CD4-positive, alpha-beta T cell (primary cell): ENCODE results near the gene SUSD5. TPM values are rescaled to one million over a fixed set of nuclear protein-coding genes. Genes with fewer than 3 reads are reported as not detected.

Source experiments
- ATAC-seq: fragments of 200-7000 bp; cut with Tn5 transposase; one replicate; pipeline ENCODE4 v1.10.0; 2022; ENCODE audit warnings: mild to moderate bottlenecking; ENCODE audit not compliant: poor library complexity
- CTCF ChIA-PET: fragments of 350-600 bp; sonication (Branson Sonifier 250); formaldehyde crosslinking; loops from one replicate; lab custom pipeline; 2021; ENCODE audit warnings: antibody characterized with exemption, inconsistent platforms; lab: Charles Lee
- POLR2A ChIA-PET: fragments of 350-600 bp; sonication (Branson Sonifier 250); formaldehyde crosslinking; loops from one replicate; lab custom pipeline; 2021; ENCODE audit warnings: antibody characterized with exemption, inconsistent platforms; lab: Charles Lee
- DNase-seq, 14 experiments: peaks; one replicate each; pipeline ENCODE4 v3.0.0-alpha.2; 2013 to 2020; ENCODE audit warnings: mixed read lengths in 2 of 14
- H3K27ac ChIP-seq, 2 donors: one replicate each; pipeline versions ENCODE4 v1.5.1 to v1.7.0; 2013; ENCODE audit warnings: low read length in 2 of 2, low read depth in 1 of 2, mild to moderate bottlenecking in 1 of 2
- H3K27me3 ChIP-seq, 2 experiments: 1 replicate in 1 of 2; 2 replicates in 1 of 2; pipeline versions ENCODE4 v1.6.1 to v1.7.0; 2013; ENCODE audit warnings: low read length in 2 of 2, control low read depth in 1 of 2, mild to moderate bottlenecking in 1 of 2, moderate library complexity in 1 of 2; ENCODE audit not compliant: insufficient read depth in 2 of 2, control insufficient read depth in 1 of 2
- H3K36me3 ChIP-seq: one replicate; pipeline ENCODE4 v1.6.1; 2013; ENCODE audit warnings: low read length, control low read depth; ENCODE audit not compliant: insufficient read depth
- H3K4me1 ChIP-seq: one replicate; pipeline ENCODE4 v1.6.1; 2013; ENCODE audit warnings: low read length, control low read depth; ENCODE audit not compliant: insufficient read depth
- H3K4me3 ChIP-seq: one replicate; pipeline ENCODE4 v1.5.1; 2013; ENCODE audit warnings: mild to moderate bottlenecking, low read length, moderate library complexity
- H3K9me3 ChIP-seq, 2 experiments: 1 replicate in 1 of 2; 2 replicates in 1 of 2; pipeline versions ENCODE4 v1.6.1 to v1.7.0; 2013; ENCODE audit warnings: low read length in 2 of 2, mild to moderate bottlenecking in 2 of 2, control low read depth in 1 of 2, moderate library complexity in 1 of 2; ENCODE audit not compliant: control insufficient read depth in 1 of 2, insufficient read depth in 1 of 2
- H3K27ac Mint-ChIP-seq: one replicate; pipeline ENCODE4 v1.8.0; 2020; ENCODE audit warnings: mixed read lengths
- H3K27me3 Mint-ChIP-seq: one replicate; pipeline ENCODE4 v1.8.0; 2021; ENCODE audit warnings: mixed read lengths
- H3K36me3 Mint-ChIP-seq: one replicate; pipeline ENCODE4 v1.8.0; 2021; ENCODE audit warnings: low read depth, mixed read lengths
- H3K4me1 Mint-ChIP-seq: one replicate; pipeline ENCODE4 v1.8.0; 2021; ENCODE audit warnings: low read depth, mixed read lengths
- H3K4me3 Mint-ChIP-seq: one replicate; pipeline ENCODE4 v1.8.0; 2020; ENCODE audit warnings: mild to moderate bottlenecking, mixed read lengths
- H3K9me3 Mint-ChIP-seq: one replicate; pipeline ENCODE4 v1.8.0; 2020; ENCODE audit warnings: mixed read lengths
- intact Hi-C, 2 experiments: fragments of 100-400 bp; cut with DNase I in 1 of 2; cut with micrococcal nuclease in 1 of 2; formaldehyde crosslinking; loops; one replicate each; pipeline versions ENCODE4 v1.15.1 to v1.9.0; 2023 to 2025; cut with DNase I, micrococcal nuclease
- total RNA-seq, 174 experiments: library from RNA in 2 of 174; stranded (reverse) in 2 of 174; gene quantifications; one replicate each; pipeline ENCODE4 v1.2.3 and lab custom pipeline; 2021 to 2026
- TF ChIP-seq, protein P1 (sequence below): fragments of 200-600 bp; IDR thresholded peaks from one replicate; pipeline ENCODE4 v1.8.0; 2022; ENCODE audit warnings: antibody characterized with exemption, mild to moderate bottlenecking

Gene SUSD5
- total RNA-seq, 2 experiments from 2014 or later: not detected

- Histone ChIP-seq H3K36me3 (peaks cover 28% of the 10 kb centered on the region), H3K4me1 (peaks cover 5% of the 10 kb centered on the region), H3K4me3 (no peak overlapping the region), H3K9me3 (no peaks in the 10 kb centered on the region), H3K27me3 (no peaks in the 10 kb centered on the region), H3K27ac (no peak overlapping the region)
- Mint-ChIP-seq H3K36me3 (peaks cover 49% of the 10 kb centered on the region), H3K4me3 (no peak overlapping the region), H3K27me3 (no peaks in the 10 kb centered on the region), H3K27ac (no peak overlapping the region), H3K4me1 (peaks cover 31% of the 10 kb centered on the region), H3K9me3 (no peaks in the 10 kb centered on the region)
- TF ChIP-seq, protein P1, sequence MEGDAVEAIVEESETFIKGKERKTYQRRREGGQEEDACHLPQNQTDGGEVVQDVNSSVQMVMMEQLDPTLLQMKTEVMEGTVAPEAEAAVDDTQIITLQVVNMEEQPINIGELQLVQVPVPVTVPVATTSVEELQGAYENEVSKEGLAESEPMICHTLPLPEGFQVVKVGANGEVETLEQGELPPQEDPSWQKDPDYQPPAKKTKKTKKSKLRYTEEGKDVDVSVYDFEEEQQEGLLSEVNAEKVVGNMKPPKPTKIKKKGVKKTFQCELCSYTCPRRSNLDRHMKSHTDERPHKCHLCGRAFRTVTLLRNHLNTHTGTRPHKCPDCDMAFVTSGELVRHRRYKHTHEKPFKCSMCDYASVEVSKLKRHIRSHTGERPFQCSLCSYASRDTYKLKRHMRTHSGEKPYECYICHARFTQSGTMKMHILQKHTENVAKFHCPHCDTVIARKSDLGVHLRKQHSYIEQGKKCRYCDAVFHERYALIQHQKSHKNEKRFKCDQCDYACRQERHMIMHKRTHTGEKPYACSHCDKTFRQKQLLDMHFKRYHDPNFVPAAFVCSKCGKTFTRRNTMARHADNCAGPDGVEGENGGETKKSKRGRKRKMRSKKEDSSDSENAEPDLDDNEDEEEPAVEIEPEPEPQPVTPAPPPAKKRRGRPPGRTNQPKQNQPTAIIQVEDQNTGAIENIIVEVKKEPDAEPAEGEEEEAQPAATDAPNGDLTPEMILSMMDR: no peak
- ChIA-PET POLR2A (interaction anchor here (0.6 kb wide), 1 partner anchor 16 kb away, joined by 3 read pairs; no protein-coding TSS in a partner anchor), CTCF (no interaction called here)
- intact Hi-C loops: loop anchor here in 1 of 2 experiments (5.0 kb wide), 1 partner anchor 317 kb away; no protein-coding TSS in a partner anchor
- ATAC-seq (no peak), DNase-seq (no peak)
Measured at GRCh38 chr3:33119891-33120290, 98.7 kb downstream of the SUSD5 start.

DNA sequence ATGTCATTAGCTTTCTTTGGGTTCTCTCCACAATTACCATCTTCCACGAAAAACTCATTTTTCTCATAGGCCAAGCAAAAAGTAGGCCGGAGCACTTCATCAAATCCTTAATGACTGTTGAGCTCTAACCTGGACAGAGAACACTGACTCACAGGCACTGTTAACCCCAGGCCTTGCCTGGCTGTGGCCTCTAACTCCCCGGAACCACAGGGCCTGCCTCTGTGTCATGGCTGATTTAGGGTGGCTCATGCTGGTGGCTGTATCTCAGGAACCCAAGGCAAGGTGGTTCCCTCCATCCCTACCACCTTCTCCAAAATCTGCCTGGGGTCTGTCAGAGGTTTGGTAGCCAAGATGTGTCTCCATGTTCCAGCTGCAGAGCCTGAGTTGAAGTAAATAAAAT lies 101.1 kb downstream of the SUSD5 start:
- H3K27me3 ChIP-seq: no peaks in the 10 kb centered on the region
- peaks cover 14% of the 10 kb centered on the region for H3K36me3 ChIP-seq
- ATAC-seq (no peak), DNase-seq (no peak)
- peaks cover 20% of the 10 kb centered on the region for H3K4me1 ChIP-seq
- TF ChIP-seq, protein P1: no peak
- no peaks in the 10 kb centered on the region for H3K9me3 ChIP-seq
- no peak overlapping the region for H3K27ac ChIP-seq
- peaks cover 47% of the 10 kb centered on the region for H3K4me1 Mint-ChIP-seq
- intact Hi-C loops: loop anchor here in 1 of 2 experiments (5.0 kb wide), 1 partner anchor 320 kb away; no protein-coding TSS in a partner anchor
- no peaks in the 10 kb centered on the region for H3K9me3 Mint-ChIP-seq
- peak overlapping the region; percentile 17 for H3K4me3 Mint-ChIP-seq
- ChIA-PET POLR2A (no interaction called here), CTCF (interaction anchor here (1.9 kb wide), 1 partner anchor 43 kb away, joined by 7 read pairs; no protein-coding TSS in a partner anchor)
- H3K4me3 ChIP-seq: no peak overlapping the region
- H3K36me3 Mint-ChIP-seq: peaks cover 29% of the 10 kb centered on the region
- H3K27me3 Mint-ChIP-seq: no peaks in the 10 kb centered on the region
- peak overlapping the region; percentile 8 for H3K27ac Mint-ChIP-seq

DNA sequence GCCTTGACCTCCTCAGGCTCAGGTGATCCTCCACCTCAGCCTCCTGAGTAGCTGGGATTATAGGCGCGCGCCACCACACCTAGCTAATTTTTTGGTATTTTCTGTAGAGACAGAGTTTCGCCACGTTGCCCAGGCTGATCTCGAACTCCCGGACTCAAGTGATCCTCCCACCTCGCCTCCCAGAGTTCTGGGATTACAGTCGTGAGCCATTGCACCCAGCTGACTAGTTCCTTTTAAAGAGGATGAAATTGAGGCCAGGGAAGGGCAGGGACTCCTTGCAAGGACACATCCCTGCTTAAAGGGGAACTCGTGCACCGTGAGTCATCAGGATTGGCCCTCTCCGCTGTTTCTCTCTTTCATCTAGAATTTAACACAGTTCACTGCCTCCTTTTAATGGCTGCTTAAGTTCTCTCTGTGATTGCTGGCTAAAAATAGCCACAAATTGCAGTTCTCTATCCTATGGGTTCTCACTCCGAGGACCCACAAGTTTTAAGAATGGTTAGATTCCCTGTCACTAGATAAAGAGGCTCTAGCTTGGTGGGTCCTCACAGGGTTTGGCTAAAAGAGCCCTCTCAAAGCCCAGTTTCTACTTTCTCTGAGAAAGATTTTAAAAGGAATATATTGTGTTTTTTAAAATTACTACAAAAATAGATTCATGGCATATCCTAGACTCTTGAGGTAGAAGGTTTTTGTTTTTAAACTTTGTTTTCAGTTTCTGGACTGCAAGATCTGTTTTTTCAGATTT lies 103.4 kb downstream of the SUSD5 start:
- no peaks in the 10 kb centered on the region for H3K27me3 Mint-ChIP-seq
- H3K36me3 Mint-ChIP-seq: peaks cover 9% of the 10 kb centered on the region
- Histone ChIP-seq H3K36me3 (no peaks in the 10 kb centered on the region), H3K27ac (no peak overlapping the region), H3K27me3 (no peaks in the 10 kb centered on the region), H3K4me3 (no peak overlapping the region), H3K9me3 (no peaks in the 10 kb centered on the region), H3K4me1 (peaks cover 20% of the 10 kb centered on the region)
- H3K4me3 Mint-ChIP-seq: peak overlapping the region; percentile 95
- intact Hi-C loops: loop anchor here in 1 of 2 experiments (5.0 kb wide), 1 partner anchor 322 kb away; no protein-coding TSS in a partner anchor
- peaks cover 56% of the 10 kb centered on the region for H3K4me1 Mint-ChIP-seq
- DNase-seq (peak in 3 of 14 experiments; percentile 16 to 70 (median 60)), ATAC-seq (no peak)
- ChIA-PET CTCF (interaction anchor here (0.6 to 1.9 kb wide), 3 partner anchors 12 to 41 kb away, joined by 3 to 7 read pairs (median 4); no protein-coding TSS in a partner anchor), POLR2A (interaction anchor here (1.8 kb wide), 1 partner anchor 19 kb away, joined by 16 read pairs; the partner anchor contains the start of genes GLB1 and TMPPE)
- no peaks in the 10 kb centered on the region for H3K9me3 Mint-ChIP-seq
- TF ChIP-seq, protein P1: no peak
- peak overlapping the region; percentile 87 for H3K27ac Mint-ChIP-seq
